Vagina (tissue), 2 donors: ENCODE data around the gene FANK1. TPM values are rescaled to one million over a fixed set of nuclear protein-coding genes. Genes with fewer than 3 reads are reported as not detected.
"Not testable (repeated sequence)": the region's sequence is repeated elsewhere in the genome, so short reads cannot be mapped to it uniquely, and the experiment has no call there.

Source experiments
- DNase-seq, 2 donors: peaks; one replicate each; pipeline ENCODE4 v3.0.0-alpha.2; 2017; ENCODE audit errors: extremely low spot score in 2 of 2
- H3K27ac ChIP-seq: fragments of 200-600 bp; sonication (generic); one replicate; pipeline ENCODE4 v1.5.1; 2019
- H3K27me3 ChIP-seq: fragments of 200-600 bp; sonication (generic); one replicate; pipeline ENCODE4 v1.5.1; 2019
- H3K36me3 ChIP-seq, 2 donors: fragments of 200-600 bp; sonication (generic); one replicate each; pipeline ENCODE4 v1.5.1; 2017 to 2019
- H3K4me1 ChIP-seq: fragments of 200-600 bp; sonication (generic); one replicate; pipeline ENCODE4 v1.5.1; 2019
- H3K4me3 ChIP-seq, 2 donors: fragments of 200-600 bp; sonication (generic); 1 replicate in 1 of 2; 2 replicates in 1 of 2; pipeline ENCODE4 v1.5.1; 2016 to 2019
- H3K9me3 ChIP-seq: fragments of 200-600 bp; sonication (generic); one replicate; pipeline ENCODE4 v1.5.1; 2019
- CTCF ChIP-seq, 3 experiments: fragments of 450-650 bp in 2 of 3; fragments of 200-600 bp in 1 of 3; sonication (generic) in 1 of 3; IDR thresholded peaks; one replicate each; pipeline ENCODE4 v1.5.1; 2017 to 2019; ENCODE audit warnings: antibody characterized with exemption in 3 of 3, mild to moderate bottlenecking in 2 of 3, moderate library complexity in 2 of 3
- POLR2A ChIP-seq, 2 donors: fragments of 450-650 bp; IDR thresholded peaks; one replicate each; pipeline ENCODE4 v1.6.1; 2017; ENCODE audit warnings: antibody characterized with exemption in 2 of 2, mild to moderate bottlenecking in 2 of 2, moderate library complexity in 2 of 2
- POLR2AphosphoS5 ChIP-seq, 2 donors: sonication (generic); formaldehyde crosslinking; IDR thresholded peaks; one replicate each; pipeline ENCODE4 v1.9.0; 2017; ENCODE audit warnings: antibody characterized with exemption in 2 of 2, mild to moderate bottlenecking in 2 of 2, low read depth in 1 of 2; ENCODE audit not compliant: insufficient read depth in 1 of 2
- intact Hi-C: fragments of 100-400 bp; cut with DNase I; formaldehyde crosslinking; loops from one replicate; pipeline ENCODE4 v1.15.1; 2023
- total RNA-seq: library from RNA; depleted of rRNA; stranded (reverse); fragments of >200 nt; gene quantifications from one replicate; pipeline ENCODE4 v1.2.3, GENCODE V29; 2016

FANK1 gene
- total RNA-seq, 1 donor from 2014 or later, result 6.6 TPM

GRCh38 chr10:125925262-125925834, 29.0 kb downstream of the FANK1 start:
- Histone ChIP-seq H3K27me3 (no peaks in the 10 kb centered on the region), H3K4me1 (no peaks in the 10 kb centered on the region), H3K36me3 (no peaks in the 10 kb centered on the region), H3K27ac (no peak overlapping the region), H3K9me3 (no peaks in the 10 kb centered on the region), H3K4me3 (no peak overlapping the region)
- DNase-seq, result no peak
- TF ChIP-seq POLR2AphosphoS5 (IDR thresholded peaks at IDR 0.05; ENCODE audit: insufficient read depth in 1 of 2, low read depth in 1 of 2) (no peak), CTCF (IDR thresholded peaks at IDR 0.05) (no peak), POLR2A (IDR thresholded peaks at IDR 0.05) (no peak)
- intact Hi-C loops, result no loop called here

GRCh38 chr10:125926247-125926646, 29.9 kb downstream of the FANK1 start:
- Histone ChIP-seq H3K27me3 (no peaks in the 10 kb centered on the region), H3K4me3 (no peak overlapping the region), H3K9me3 (no peaks in the 10 kb centered on the region), H3K27ac (no peak overlapping the region), H3K4me1 (no peaks in the 10 kb centered on the region), H3K36me3 (no peaks in the 10 kb centered on the region)
- intact Hi-C loops, result no loop called here
- no peak for DNase-seq
- TF ChIP-seq CTCF (IDR thresholded peaks at IDR 0.05) (no peak), POLR2A (IDR thresholded peaks at IDR 0.05) (no peak), POLR2AphosphoS5 (IDR thresholded peaks at IDR 0.05; ENCODE audit: insufficient read depth in 1 of 2, low read depth in 1 of 2) (no peak)

GRCh38 chr10:125927265-125927664, 30.9 kb downstream of the FANK1 start:
- H3K36me3 ChIP-seq, intact Hi-C loops, H3K4me1 ChIP-seq, H3K4me3 ChIP-seq, DNase-seq, H3K9me3 ChIP-seq, H3K27me3 ChIP-seq, H3K27ac ChIP-seq: not testable (repeated sequence)

- H3K4me1 ChIP-seq, result no peaks in the 10 kb centered on the region
- intact Hi-C loops, result no loop called here
- no peak overlapping the region for H3K27ac ChIP-seq
- H3K36me3 ChIP-seq, result no peaks in the 10 kb centered on the region
- TF ChIP-seq CTCF (IDR thresholded peaks at IDR 0.05), result no peak
- no peak for TF ChIP-seq POLR2A (IDR thresholded peaks at IDR 0.05)
- no peak for TF ChIP-seq POLR2AphosphoS5 (IDR thresholded peaks at IDR 0.05; ENCODE audit: insufficient read depth in 1 of 2, low read depth in 1 of 2)
- H3K4me3 ChIP-seq, result no peak overlapping the region
- no peak for DNase-seq
- H3K9me3 ChIP-seq, result no peaks in the 10 kb centered on the region
- H3K27me3 ChIP-seq, result no peaks in the 10 kb centered on the region
Observed at GRCh38 chr10:125928928-125929585, 32.7 kb downstream of the FANK1 start.

GRCh38 chr10:125929618-125930017, 33.3 kb downstream of the FANK1 start:
- H3K4me1 ChIP-seq, result no peaks in the 10 kb centered on the region
- no peak for DNase-seq
- H3K4me3 ChIP-seq, result no peak overlapping the region
- no peaks in the 10 kb centered on the region for H3K36me3 ChIP-seq
- TF ChIP-seq CTCF (IDR thresholded peaks at IDR 0.05) (no peak), POLR2A (IDR thresholded peaks at IDR 0.05) (no peak), POLR2AphosphoS5 (IDR thresholded peaks at IDR 0.05; ENCODE audit: insufficient read depth in 1 of 2, low read depth in 1 of 2) (no peak)
- H3K9me3 ChIP-seq, result no peaks in the 10 kb centered on the region
- intact Hi-C loops, result no loop called here
- H3K27me3 ChIP-seq, result no peaks in the 10 kb centered on the region
- H3K27ac ChIP-seq, result no peak overlapping the region
